ENCODE results near the gene HDHD2. TPM values are rescaled to one million over a fixed set of nuclear protein-coding genes. Genes with fewer than 3 reads are reported as not detected.

HDHD2 gene
- total RNA-seq, 1 donor from 2014 or later = 59.8 TPM

GRCh38 chr18:47077111-47077510 lies 73.2 kb downstream of the HDHD2 start:
- no peaks in the 10 kb centered on the region for H3K9me3 Mint-ChIP-seq
- peak overlapping the region; percentile 20 for H3K4me3 Mint-ChIP-seq
- H3K36me3 Mint-ChIP-seq (ENCODE audit: low read depth) = no peaks in the 10 kb centered on the region
- H3K27me3 Mint-ChIP-seq (ENCODE audit: low read depth) = no peaks in the 10 kb centered on the region
- no peak for TF ChIP-seq CTCF (conservative IDR thresholded peaks at IDR 0.05)
- DNase-seq (ENCODE audit: low read depth, low spot score) = no peak
- peak overlapping the region; percentile 9 for H3K27ac Mint-ChIP-seq (ENCODE audit: unreplicated experiment)
- peaks cover 51% of the 10 kb centered on the region for H3K4me1 Mint-ChIP-seq

DNA sequence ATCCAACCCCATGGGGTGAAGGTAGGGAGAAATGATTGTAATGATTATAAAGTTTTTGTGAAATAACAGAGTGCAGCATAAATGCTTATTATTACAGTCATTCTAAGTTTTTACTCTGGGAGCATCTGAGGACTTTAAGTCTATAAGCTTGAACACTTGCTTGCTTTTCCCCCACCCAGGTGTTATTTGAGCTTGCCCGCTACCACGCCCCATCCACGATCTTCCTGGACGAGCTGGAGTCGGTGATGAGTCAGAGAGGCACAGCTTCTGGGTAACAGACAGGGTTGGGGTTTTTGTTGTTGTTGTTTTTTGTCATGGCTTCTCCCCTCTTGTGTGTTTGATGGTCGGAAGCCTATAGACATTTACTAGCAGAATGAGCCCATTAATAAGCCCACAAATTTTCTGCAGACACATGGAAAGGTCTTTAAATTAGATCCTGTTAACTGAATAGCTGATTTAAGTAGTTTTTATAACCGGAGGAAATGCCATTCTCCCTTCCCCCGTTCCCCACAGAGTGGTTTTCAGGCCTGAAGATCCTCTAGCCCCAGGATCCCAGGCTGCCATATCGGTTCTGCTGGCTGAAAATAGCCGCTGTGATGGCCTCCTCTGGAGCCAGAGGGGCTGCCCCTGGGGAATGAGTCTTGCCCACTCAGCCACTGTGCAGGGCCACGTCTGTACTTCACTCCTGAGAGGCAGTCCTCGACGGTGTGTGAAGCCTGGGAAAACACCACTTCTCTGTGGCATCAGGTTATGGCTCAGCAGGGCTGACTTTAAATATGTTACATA lies 75.0 kb downstream of the HDHD2 start:
- H3K36me3 Mint-ChIP-seq (ENCODE audit: low read depth) = no peaks in the 10 kb centered on the region
- no peak for DNase-seq (ENCODE audit: low read depth, low spot score)
- no peaks in the 10 kb centered on the region for H3K27me3 Mint-ChIP-seq (ENCODE audit: low read depth)
- no peak overlapping the region for H3K4me3 Mint-ChIP-seq
- no peaks in the 10 kb centered on the region for H3K9me3 Mint-ChIP-seq
- H3K27ac Mint-ChIP-seq (ENCODE audit: unreplicated experiment) = peak overlapping the region; percentile 76
- peaks cover 51% of the 10 kb centered on the region for H3K4me1 Mint-ChIP-seq
- TF ChIP-seq CTCF (conservative IDR thresholded peaks at IDR 0.05) = no peak

DNA sequence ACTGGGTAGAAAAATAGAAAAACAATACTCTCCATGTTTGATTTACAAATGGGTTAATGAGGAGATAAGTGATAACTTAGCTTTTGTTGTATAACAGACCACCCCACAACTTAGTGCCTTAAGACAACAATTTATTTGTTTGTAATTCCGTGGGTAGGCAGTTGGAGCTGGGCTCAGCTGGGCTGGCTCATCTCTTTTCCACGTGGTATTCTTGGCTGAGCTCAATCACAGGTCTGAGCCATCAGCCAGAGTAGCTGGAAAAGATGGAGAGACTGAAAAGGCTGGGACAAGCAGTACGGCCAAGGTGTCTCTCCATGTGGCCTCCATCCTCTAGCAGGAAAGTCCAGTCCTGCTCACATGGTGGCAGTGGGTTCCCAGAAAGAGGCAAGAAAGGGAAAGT lies 82.7 kb downstream of the HDHD2 start:
- no peaks in the 10 kb centered on the region for H3K27me3 Mint-ChIP-seq (ENCODE audit: low read depth)
- no peak overlapping the region for H3K27ac Mint-ChIP-seq (ENCODE audit: unreplicated experiment)
- no peaks in the 10 kb centered on the region for H3K9me3 Mint-ChIP-seq

DNA sequence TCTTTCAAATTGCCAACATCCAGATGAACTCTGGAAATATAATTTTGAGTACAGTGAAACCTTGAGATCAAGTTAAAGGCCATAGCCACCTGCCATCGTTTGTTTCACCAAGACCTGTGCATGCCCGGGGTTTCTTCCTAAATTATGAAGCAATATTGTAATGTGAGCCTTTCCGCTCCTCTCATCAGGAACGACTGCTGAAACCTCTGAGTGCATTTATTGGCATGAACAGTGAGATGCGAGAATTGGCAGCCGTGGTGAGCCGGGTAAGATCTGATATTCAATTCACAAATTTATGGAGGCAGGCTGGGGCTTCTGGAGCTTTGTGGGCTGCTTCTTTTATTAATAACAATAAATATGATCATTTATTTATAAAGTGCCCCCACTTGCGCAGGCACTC lies 87.2 kb downstream of the HDHD2 start:
- Mint-ChIP-seq H3K4me1 (peaks cover 7% of the 10 kb centered on the region), H3K27ac (ENCODE audit: unreplicated experiment) (no peak overlapping the region), H3K9me3 (no peaks in the 10 kb centered on the region), H3K36me3 (ENCODE audit: low read depth) (no peaks in the 10 kb centered on the region), H3K27me3 (ENCODE audit: low read depth) (no peaks in the 10 kb centered on the region), H3K4me3 (no peak overlapping the region)
- no peak for DNase-seq (ENCODE audit: low read depth, low spot score)
- TF ChIP-seq CTCF (conservative IDR thresholded peaks at IDR 0.05) = no peak

More for the DNA sequence above, 82.7 kb downstream of the HDHD2 start:
- no peak for DNase-seq (ENCODE audit: low read depth, low spot score)
- Mint-ChIP-seq H3K4me1 (no peaks in the 10 kb centered on the region), H3K36me3 (ENCODE audit: low read depth) (no peaks in the 10 kb centered on the region), H3K4me3 (no peak overlapping the region)
- no peak for TF ChIP-seq CTCF (conservative IDR thresholded peaks at IDR 0.05)

GRCh38 chr18:47062471-47062870 lies 87.8 kb downstream of the HDHD2 start:
- no peaks in the 10 kb centered on the region for H3K27me3 Mint-ChIP-seq (ENCODE audit: low read depth)

More at GRCh38 chr18:47062471-47062870, 87.8 kb downstream of the HDHD2 start:
- TF ChIP-seq CTCF (conservative IDR thresholded peaks at IDR 0.05) = no peak
- H3K36me3 Mint-ChIP-seq (ENCODE audit: low read depth) = no peaks in the 10 kb centered on the region
- H3K4me3 Mint-ChIP-seq = no peak overlapping the region
- no peaks in the 10 kb centered on the region for H3K9me3 Mint-ChIP-seq
- H3K4me1 Mint-ChIP-seq = peaks cover 7% of the 10 kb centered on the region
- no peak overlapping the region for H3K27ac Mint-ChIP-seq (ENCODE audit: unreplicated experiment)
- no peak for DNase-seq (ENCODE audit: low read depth, low spot score)

Other genes starting within 250 kb of the HDHD2 start
- 38.2 and 42.2 TPM in 2 replicates for gene PIAS2, start 233.0 kb downstream of the HDHD2 start, total RNA-seq
- 7.7 and 8.7 TPM in 2 replicates for gene KATNAL2, start 232.9 kb downstream of the HDHD2 start, total RNA-seq
- gene ELOA2, start 114.9 kb downstream of the HDHD2 start, total RNA-seq = not detected in 2 replicates
- gene IER3IP1, start 25.9 kb upstream of the HDHD2 start, total RNA-seq = 14.2 and 15.9 TPM in 2 replicates
- 0.96 and 1.4 TPM in 2 replicates for gene SKOR2, start 101.2 kb upstream of the HDHD2 start, total RNA-seq

All from neural crest cell (in vitro differentiated cells).